Measurements from ENCODE around the gene VPS51. TPM values are rescaled to one million over a fixed set of nuclear protein-coding genes. Genes with fewer than 3 reads are reported as not detected.

The VPS51 gene
- total RNA-seq, 4 donors from 2014 or later: 465 to 843 (median 596) TPM

DNA sequence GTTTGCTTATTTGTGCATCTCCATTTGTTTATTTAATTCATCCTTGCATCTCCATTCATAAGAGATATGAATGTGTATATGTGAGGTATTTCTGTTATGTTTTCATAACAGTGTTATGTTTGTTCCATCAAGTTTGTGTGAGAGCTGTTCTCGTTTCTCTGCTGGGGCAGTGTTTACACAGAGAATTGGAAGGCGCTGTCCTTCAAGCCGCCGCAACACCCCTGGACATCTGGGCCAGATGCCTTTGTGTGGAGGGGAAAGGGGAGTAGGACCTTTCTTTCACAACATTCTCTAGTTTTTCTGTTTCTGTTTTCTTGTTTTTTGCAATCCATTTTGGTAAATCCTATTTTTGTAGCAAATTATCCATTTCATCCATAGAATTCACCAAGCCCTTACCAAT lies 8.6 kb downstream of the VPS51 start:
- 82% methylated on average over 4 of the region's 4 CpGs for WGBS
- DNase-seq (ENCODE audit: low spot score in 2 of 2): no peak
- no peaks in the 10 kb centered on the region for H3K9me3 ChIP-seq
- H3K4me1 ChIP-seq: peaks cover 44% of the 10 kb centered on the region
- H3K27me3 ChIP-seq: no peaks in the 10 kb centered on the region
- TF ChIP-seq POLR2AphosphoS5 (IDR thresholded peaks at IDR 0.05) (no peak), POLR2A (IDR thresholded peaks at IDR 0.05) (no peak), EP300 (IDR thresholded peaks at IDR 0.05) (no peak)
- TF ChIP-seq, protein P1, sequence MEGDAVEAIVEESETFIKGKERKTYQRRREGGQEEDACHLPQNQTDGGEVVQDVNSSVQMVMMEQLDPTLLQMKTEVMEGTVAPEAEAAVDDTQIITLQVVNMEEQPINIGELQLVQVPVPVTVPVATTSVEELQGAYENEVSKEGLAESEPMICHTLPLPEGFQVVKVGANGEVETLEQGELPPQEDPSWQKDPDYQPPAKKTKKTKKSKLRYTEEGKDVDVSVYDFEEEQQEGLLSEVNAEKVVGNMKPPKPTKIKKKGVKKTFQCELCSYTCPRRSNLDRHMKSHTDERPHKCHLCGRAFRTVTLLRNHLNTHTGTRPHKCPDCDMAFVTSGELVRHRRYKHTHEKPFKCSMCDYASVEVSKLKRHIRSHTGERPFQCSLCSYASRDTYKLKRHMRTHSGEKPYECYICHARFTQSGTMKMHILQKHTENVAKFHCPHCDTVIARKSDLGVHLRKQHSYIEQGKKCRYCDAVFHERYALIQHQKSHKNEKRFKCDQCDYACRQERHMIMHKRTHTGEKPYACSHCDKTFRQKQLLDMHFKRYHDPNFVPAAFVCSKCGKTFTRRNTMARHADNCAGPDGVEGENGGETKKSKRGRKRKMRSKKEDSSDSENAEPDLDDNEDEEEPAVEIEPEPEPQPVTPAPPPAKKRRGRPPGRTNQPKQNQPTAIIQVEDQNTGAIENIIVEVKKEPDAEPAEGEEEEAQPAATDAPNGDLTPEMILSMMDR (IDR thresholded peaks at IDR 0.05): no peak
- H3K36me3 ChIP-seq: peaks cover 23% of the 10 kb centered on the region
- no peak overlapping the region for H3K4me3 ChIP-seq
- no peak overlapping the region for H3K27ac ChIP-seq

DNA sequence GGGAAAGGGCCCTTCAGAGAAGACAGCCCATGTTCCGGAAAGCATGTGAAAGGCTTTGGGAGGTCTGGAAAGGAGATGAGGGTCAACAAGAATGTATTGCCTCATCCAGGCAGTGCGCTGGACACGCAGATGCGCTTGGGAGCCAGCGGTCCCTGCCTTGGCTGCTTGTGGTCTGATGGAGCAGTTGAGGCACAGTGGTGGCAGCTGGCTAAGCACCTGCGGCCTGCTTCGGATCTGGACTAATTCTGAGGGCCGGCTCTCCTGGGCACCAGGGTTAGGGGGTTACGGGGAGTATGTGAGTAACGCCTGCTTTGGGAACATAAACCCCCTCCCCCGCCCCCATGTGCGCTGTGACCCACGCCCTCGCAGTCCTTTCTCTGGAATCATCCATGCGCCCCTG lies 11.1 kb downstream of the VPS51 start:
- H3K27ac ChIP-seq: no peak overlapping the region

DNA sequence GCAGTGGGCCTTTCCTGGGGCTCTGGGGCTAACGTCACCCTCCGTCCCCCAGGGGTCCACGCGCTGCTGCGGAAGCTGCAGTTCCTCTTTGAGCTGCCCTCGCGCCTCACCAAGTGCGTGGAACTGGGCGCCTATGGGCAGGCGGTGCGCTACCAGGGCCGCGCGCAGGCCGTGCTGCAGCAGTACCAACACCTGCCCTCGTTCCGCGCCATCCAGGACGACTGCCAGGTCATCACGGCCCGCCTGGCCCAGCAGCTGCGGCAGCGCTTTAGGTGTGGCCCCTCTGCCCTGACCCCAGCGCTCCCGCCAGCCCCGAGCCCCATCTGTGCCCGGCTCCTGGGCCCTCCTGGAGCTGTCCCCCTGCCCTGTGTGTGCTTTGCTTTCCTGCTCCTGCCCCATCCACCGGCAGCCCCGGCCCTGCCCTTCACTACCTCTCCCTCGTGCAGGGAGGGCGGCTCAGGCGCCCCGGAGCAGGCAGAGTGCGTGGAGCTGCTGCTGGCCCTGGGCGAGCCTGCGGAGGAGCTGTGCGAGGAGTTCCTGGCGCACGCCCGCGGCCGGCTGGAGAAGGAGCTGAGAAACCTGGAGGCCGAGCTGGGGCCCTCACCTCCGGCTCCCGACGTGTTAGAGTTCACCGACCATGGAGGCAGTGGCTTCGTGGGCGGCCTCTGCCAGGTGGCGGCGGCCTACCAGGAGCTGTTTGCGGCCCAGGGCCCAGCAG lies 11.9 kb downstream of the VPS51 start:
- H3K4me1 ChIP-seq: peaks cover 58% of the 10 kb centered on the region
- H3K27ac ChIP-seq: peak overlapping the region; percentile 67
- 89% methylated on average over 20 of the region's 52 CpGs for WGBS
- DNase-seq (ENCODE audit: low spot score in 2 of 2): peak in 1 of 2 donors; percentile 65
- no peak overlapping the region for H3K4me3 ChIP-seq
- TF ChIP-seq EP300 (IDR thresholded peaks at IDR 0.05): no peak
- TF ChIP-seq POLR2AphosphoS5 (IDR thresholded peaks at IDR 0.05): no peak
- TF ChIP-seq POLR2A (IDR thresholded peaks at IDR 0.05): no peak
- TF ChIP-seq, protein P1 (IDR thresholded peaks at IDR 0.05): no peak
- peaks cover 26% of the 10 kb centered on the region for H3K36me3 ChIP-seq
- H3K27me3 ChIP-seq: no peaks in the 10 kb centered on the region
- H3K9me3 ChIP-seq: no peaks in the 10 kb centered on the region

More for the DNA sequence above, 11.1 kb downstream of the VPS51 start:
- no peak for TF ChIP-seq POLR2AphosphoS5 (IDR thresholded peaks at IDR 0.05)
- TF ChIP-seq, protein P1 (IDR thresholded peaks at IDR 0.05): no peak
- no peak for TF ChIP-seq EP300 (IDR thresholded peaks at IDR 0.05)
- TF ChIP-seq POLR2A (IDR thresholded peaks at IDR 0.05): no peak
- H3K36me3 ChIP-seq: peaks cover 26% of the 10 kb centered on the region
- peaks cover 58% of the 10 kb centered on the region for H3K4me1 ChIP-seq
- H3K27me3 ChIP-seq: no peaks in the 10 kb centered on the region
- DNase-seq (ENCODE audit: low spot score in 2 of 2): no peak
- no peak overlapping the region for H3K4me3 ChIP-seq
- 95% methylated on average over 11 of the region's 15 CpGs for WGBS
- H3K9me3 ChIP-seq: no peaks in the 10 kb centered on the region

- Histone ChIP-seq H3K36me3 (peaks cover 26% of the 10 kb centered on the region), H3K9me3 (no peaks in the 10 kb centered on the region), H3K27me3 (no peaks in the 10 kb centered on the region), H3K4me3 (no peak overlapping the region), H3K4me1 (peaks cover 58% of the 10 kb centered on the region), H3K27ac (peak overlapping the region; percentile 67)
- TF ChIP-seq POLR2AphosphoS5 (IDR thresholded peaks at IDR 0.05): no peak
- DNase-seq (ENCODE audit: low spot score in 2 of 2): no peak
- WGBS: 77% methylated on average over 11 of the region's 38 CpGs
These were observed 12.6 kb downstream of the VPS51 start for GRCh38 chr11:65108469-65109123.

GRCh38 chr11:65109231-65110198 lies 13.5 kb downstream of the VPS51 start:
- peak in 1 of 2 donors; percentile 66 for DNase-seq (ENCODE audit: low spot score in 2 of 2)
- Histone ChIP-seq H3K4me3 (no peak overlapping the region), H3K36me3 (peaks cover 26% of the 10 kb centered on the region), H3K27ac (peak overlapping the region; percentile 11), H3K4me1 (peaks cover 54% of the 10 kb centered on the region), H3K9me3 (no peaks in the 10 kb centered on the region), H3K27me3 (no peaks in the 10 kb centered on the region)
- 85% methylated on average over 30 of the region's 36 CpGs for WGBS
- TF ChIP-seq EP300 (IDR thresholded peaks at IDR 0.05) (no peak), POLR2A (IDR thresholded peaks at IDR 0.05) (no peak), POLR2AphosphoS5 (IDR thresholded peaks at IDR 0.05) (no peak)
- TF ChIP-seq, protein P1 (IDR thresholded peaks at IDR 0.05): no peak

Data from suprapubic skin (tissue), 4 donors.